Measurements from ENCODE around the gene MINK1. TPM values are rescaled to one million over a fixed set of nuclear protein-coding genes. Genes with fewer than 3 reads are reported as not detected.
"Not testable (repeated sequence)": the region's sequence is repeated elsewhere in the genome, so short reads cannot be mapped to it uniquely, and the experiment has no call there.

Gene MINK1
- total and polyA plus RNA-seq, 4 donors: 22.2 to 97.5 (median 52.1) TPM

DNA sequence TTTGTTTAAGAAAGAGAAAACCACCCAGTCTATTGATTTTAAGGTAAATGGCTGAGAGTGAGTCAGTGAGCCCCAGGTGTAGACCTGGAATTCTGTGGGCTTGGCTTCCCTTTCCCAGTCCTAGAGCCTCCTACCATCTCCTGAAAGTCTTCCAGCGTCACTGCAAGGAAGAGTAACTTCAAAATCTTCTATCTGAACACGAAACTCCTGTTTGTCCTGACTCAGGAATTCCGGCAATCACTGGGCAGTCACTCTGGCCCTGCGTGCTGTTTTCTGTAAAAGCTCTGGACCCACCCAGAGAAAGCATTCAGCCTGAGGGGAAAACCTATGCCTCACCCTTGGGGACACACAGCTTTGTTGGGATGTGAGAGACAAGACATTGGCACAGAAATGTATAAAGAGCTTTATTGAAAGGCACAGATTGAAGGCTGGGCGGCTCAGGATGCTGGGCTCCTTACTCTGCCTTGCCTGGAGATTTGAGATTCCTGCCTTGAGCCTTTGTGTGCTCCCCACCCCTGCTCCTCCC, 15.9 kb downstream of the MINK1 start:
- intact Hi-C loops (cut with DNase I): no loop called here
- H3K9me3 ChIP-seq (ENCODE audit: control insufficient read depth, low read length): no peaks in the 10 kb centered on the region
- 88 to 93% methylated on average over 5 of the region's 5 CpGs for WGBS, 2 donors
- no peak for DNase-seq
- no peaks in the 10 kb centered on the region for H3K36me3 ChIP-seq (ENCODE audit: control insufficient read depth in 1 of 2, insufficient read depth in 2 of 2, low read length in 1 of 2)
- no peak overlapping the region for H3K4me3 ChIP-seq (ENCODE audit: low read length in 2 of 2)
- no peak overlapping the region for H3K27ac ChIP-seq (ENCODE audit: low read depth in 1 of 2, low read length in 2 of 2)
- ATAC-seq (ENCODE audit: low FRiP score): no peak
- H3K4me1 ChIP-seq (ENCODE audit: control insufficient read depth in 1 of 2, insufficient read depth in 2 of 2, low read length in 2 of 2): no peaks in the 10 kb centered on the region
- no peaks in the 10 kb centered on the region for H3K27me3 ChIP-seq (ENCODE audit: control insufficient read depth in 1 of 2, insufficient read depth in 2 of 2, low read length in 1 of 2)

DNA sequence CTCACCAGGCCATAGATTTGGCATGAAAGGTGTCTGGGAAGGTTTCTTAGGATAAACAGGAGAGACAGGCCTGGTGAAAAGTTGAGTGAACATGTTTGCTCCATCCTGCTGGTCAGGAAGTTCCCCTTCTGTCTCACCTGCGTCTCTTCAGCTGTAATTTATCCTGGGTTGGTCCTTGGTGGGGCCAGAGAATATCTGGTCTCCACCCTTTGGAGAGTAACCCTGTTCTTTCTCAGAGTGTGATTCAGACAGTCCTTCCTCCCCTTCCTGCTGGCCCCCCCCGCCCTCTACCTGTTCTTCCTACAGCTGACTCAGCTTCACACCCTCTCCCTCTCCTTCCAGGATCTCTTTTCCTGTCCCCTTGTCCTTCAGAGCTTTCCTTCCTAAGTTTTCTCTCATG, 17.1 kb downstream of the MINK1 start:
- Histone ChIP-seq H3K4me1 (ENCODE audit: control insufficient read depth in 1 of 2, insufficient read depth in 2 of 2, low read length in 2 of 2) (no peaks in the 10 kb centered on the region), H3K27ac (ENCODE audit: low read depth in 1 of 2, low read length in 2 of 2) (no peak overlapping the region), H3K27me3 (ENCODE audit: control insufficient read depth in 1 of 2, insufficient read depth in 2 of 2, low read length in 1 of 2) (no peaks in the 10 kb centered on the region), H3K4me3 (ENCODE audit: low read length in 2 of 2) (no peak overlapping the region), H3K36me3 (ENCODE audit: control insufficient read depth in 1 of 2, insufficient read depth in 2 of 2, low read length in 1 of 2) (no peaks in the 10 kb centered on the region), H3K9me3 (ENCODE audit: control insufficient read depth, low read length) (no peaks in the 10 kb centered on the region)
- ATAC-seq (ENCODE audit: low FRiP score) (no peak), DNase-seq (no peak)
- 89 to 92% methylated on average over 2 of the region's 2 CpGs for WGBS, 2 donors
- intact Hi-C loops (cut with DNase I): no loop called here

DNA sequence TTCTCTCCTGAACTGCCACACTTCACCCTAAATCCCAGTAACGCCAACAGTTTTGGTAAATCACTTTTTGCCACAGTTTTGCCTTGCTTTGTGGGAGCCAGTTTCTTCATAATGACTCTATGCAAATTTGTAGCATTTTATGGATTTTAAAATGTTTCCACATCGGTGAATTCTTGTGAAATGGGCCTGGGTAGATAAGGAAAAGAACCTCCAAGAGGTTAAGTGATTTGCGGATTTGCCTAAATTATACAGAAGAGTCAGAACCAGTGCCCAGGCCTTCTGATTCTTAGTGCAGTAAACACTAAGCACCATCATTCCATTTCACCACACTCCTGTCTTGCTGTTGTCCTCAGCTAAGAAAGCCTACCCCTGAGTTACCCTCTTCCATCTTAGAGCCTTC, 17.9 kb downstream of the MINK1 start:
- no peak for ATAC-seq (ENCODE audit: low FRiP score)
- intact Hi-C loops (cut with DNase I): no loop called here
- H3K27ac ChIP-seq (ENCODE audit: low read depth in 1 of 2, low read length in 2 of 2): no peak overlapping the region

DNA sequence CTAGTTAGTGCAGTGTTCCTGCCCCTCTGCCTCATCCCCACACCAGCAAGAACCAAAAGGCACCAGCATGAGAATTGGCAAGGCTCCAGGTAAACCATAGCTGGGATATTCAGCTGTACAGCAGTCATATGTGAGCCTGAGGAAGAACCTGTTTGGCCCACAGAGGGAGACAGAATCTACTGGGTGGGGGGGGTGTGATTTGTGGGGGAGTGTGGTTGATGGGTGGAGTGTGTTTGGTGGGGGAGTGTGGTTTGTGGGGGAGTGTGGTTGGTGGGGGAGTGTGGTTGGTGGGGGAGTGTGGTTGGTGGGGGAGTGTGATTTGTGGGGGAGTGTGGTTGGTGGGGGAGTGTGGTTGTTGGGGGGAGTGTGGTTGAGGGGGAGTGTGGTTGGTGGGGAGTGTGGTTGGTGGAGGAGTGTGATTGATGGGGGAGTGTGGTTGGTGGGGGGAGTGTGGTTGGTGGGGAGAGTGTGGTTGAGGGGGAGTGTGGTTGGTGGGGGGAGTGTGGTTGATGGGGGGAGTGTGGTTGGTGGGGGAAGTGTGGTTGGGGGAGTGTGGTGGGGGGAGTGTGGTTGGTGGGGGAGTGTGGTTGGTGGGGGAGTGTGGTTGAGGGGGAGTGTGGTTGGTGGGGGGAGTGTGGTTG, 19.5 kb downstream of the MINK1 start:
- H3K27ac ChIP-seq (ENCODE audit: low read depth in 1 of 2, low read length in 2 of 2): no peak overlapping the region
- no peaks in the 10 kb centered on the region for H3K4me1 ChIP-seq (ENCODE audit: control insufficient read depth in 1 of 2, insufficient read depth in 2 of 2, low read length in 2 of 2)
- intact Hi-C loops (cut with DNase I): no loop called here
- no peaks in the 10 kb centered on the region for H3K27me3 ChIP-seq (ENCODE audit: control insufficient read depth in 1 of 2, insufficient read depth in 2 of 2, low read length in 1 of 2)
- DNase-seq (no peak), ATAC-seq (ENCODE audit: low FRiP score) (no peak)
- no peaks in the 10 kb centered on the region for H3K36me3 ChIP-seq (ENCODE audit: control insufficient read depth in 1 of 2, insufficient read depth in 2 of 2, low read length in 1 of 2)
- H3K4me3 ChIP-seq (ENCODE audit: low read length in 2 of 2): no peak overlapping the region
- no peaks in the 10 kb centered on the region for H3K9me3 ChIP-seq (ENCODE audit: control insufficient read depth, low read length)

More for the DNA sequence above, 17.9 kb downstream of the MINK1 start:
- Histone ChIP-seq H3K4me3 (ENCODE audit: low read length in 2 of 2) (no peak overlapping the region), H3K9me3 (ENCODE audit: control insufficient read depth, low read length) (no peaks in the 10 kb centered on the region), H3K4me1 (ENCODE audit: control insufficient read depth in 1 of 2, insufficient read depth in 2 of 2, low read length in 2 of 2) (no peaks in the 10 kb centered on the region), H3K27me3 (ENCODE audit: control insufficient read depth in 1 of 2, insufficient read depth in 2 of 2, low read length in 1 of 2) (no peaks in the 10 kb centered on the region), H3K36me3 (ENCODE audit: control insufficient read depth in 1 of 2, insufficient read depth in 2 of 2, low read length in 1 of 2) (no peaks in the 10 kb centered on the region)
- DNase-seq: no peak
- 90 to 94% methylated on average over 3 of the region's 3 CpGs for WGBS, 2 donors

DNA sequence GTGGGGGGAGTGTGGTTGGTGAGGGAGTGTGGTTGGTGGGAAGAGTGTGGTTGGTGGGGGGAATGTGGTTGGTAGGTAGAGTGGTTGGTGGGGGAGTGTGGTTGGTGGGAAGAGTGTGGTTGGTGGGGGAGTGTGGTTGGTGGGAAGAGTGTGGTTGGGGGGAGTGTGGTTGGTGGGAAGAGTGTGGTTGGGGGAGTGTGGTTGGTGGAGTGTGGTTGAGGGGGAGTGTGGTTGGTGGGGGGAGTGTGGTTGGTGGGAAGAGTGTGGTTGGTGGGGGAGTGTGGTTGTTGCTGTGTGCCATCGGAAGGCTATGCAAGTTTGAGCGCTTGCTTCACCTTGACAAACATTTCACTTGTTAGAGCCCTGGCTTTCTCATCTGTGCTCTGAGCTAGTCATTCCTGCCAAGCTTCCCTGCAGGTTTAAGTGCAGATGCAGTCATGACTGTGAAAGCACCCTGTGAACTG, 20.1 kb downstream of the MINK1 start:
- no peak for DNase-seq
- no peaks in the 10 kb centered on the region for H3K27me3 ChIP-seq (ENCODE audit: control insufficient read depth in 1 of 2, insufficient read depth in 2 of 2, low read length in 1 of 2)
- no peaks in the 10 kb centered on the region for H3K4me1 ChIP-seq (ENCODE audit: control insufficient read depth in 1 of 2, insufficient read depth in 2 of 2, low read length in 2 of 2)
- H3K9me3 ChIP-seq (ENCODE audit: control insufficient read depth, low read length): no peaks in the 10 kb centered on the region
- intact Hi-C loops (cut with DNase I): no loop called here
- no peaks in the 10 kb centered on the region for H3K36me3 ChIP-seq (ENCODE audit: control insufficient read depth in 1 of 2, insufficient read depth in 2 of 2, low read length in 1 of 2)
- H3K4me3 ChIP-seq (ENCODE audit: low read length in 2 of 2): no peak overlapping the region
- H3K27ac ChIP-seq (ENCODE audit: low read depth in 1 of 2, low read length in 2 of 2): no peak overlapping the region
- no peak for ATAC-seq (ENCODE audit: low FRiP score)
- 89 to 94% methylated on average over 2 of the region's 2 CpGs for WGBS, 2 donors

DNA sequence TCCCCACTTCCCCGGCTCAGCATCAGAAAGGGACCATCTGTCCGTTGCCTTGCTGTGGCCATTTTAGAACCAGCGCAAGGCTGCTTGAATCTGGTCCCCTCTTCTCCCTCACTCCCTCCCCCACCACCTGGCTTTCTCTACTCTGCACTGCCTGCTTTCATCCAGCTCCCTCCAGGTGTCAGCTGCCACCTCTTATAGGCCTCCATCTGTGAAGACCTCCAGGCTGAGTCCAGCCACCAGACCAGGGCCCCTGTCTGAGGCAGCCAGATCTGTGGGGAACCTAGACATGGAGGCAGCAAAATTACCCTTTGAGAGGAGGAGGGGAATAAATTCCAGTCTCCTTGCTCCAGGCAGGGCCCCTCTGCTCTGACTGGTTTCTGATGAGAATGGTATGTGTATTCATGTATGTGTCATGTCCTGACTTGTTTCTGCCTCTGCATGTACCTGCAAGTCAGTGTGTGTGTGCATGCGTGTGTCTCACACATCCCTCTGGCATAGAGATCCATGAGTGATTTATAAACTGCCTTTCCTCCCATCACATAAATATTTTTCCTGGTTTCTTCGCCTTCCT, 21.1 kb downstream of the MINK1 start:
- Histone ChIP-seq H3K9me3 (ENCODE audit: control insufficient read depth, low read length) (no peaks in the 10 kb centered on the region), H3K27me3 (ENCODE audit: control insufficient read depth in 1 of 2, insufficient read depth in 2 of 2, low read length in 1 of 2) (no peaks in the 10 kb centered on the region), H3K4me3 (ENCODE audit: low read length in 2 of 2) (no peak overlapping the region), H3K27ac (ENCODE audit: low read depth in 1 of 2, low read length in 2 of 2) (no peak overlapping the region), H3K4me1 (ENCODE audit: control insufficient read depth in 1 of 2, insufficient read depth in 2 of 2, low read length in 2 of 2) (no peaks in the 10 kb centered on the region), H3K36me3 (ENCODE audit: control insufficient read depth in 1 of 2, insufficient read depth in 2 of 2, low read length in 1 of 2) (no peaks in the 10 kb centered on the region)
- 90 to 91% methylated on average over 5 of the region's 5 CpGs for WGBS, 2 donors
- no peak for DNase-seq
- intact Hi-C loops (cut with DNase I): no loop called here
- ATAC-seq (ENCODE audit: low FRiP score): no peak

DNA sequence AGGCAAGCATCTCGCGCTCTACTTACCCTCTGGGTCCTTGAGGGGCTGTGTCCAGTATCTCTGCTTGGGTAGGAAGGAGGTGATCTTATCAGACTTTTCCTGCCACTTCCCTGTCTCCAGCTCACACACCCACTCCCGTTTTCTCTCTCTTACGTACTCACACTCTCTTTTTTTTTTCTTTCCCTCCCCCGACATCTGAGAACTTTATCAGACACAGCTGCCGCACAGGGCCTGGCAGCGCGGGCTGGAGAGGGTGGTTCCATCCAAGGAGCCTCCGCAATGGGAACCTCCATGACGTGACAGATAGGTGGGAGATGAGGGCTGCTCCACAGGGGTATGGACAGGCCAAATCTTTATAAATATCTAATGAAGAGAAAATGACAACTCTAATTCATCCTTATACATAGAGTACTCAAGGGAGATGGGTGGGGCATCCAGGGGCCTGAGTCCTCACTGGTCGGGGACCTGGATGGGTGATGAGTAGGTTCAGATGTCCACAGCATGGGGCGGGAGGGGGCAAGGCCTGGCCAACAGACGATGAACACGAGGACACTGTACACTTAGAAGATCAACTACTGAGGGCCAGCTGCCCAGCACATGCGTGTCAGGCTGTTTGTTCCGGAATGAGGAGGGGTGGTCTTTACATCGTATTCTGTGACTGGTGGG, 23.3 kb downstream of the MINK1 start:
- ATAC-seq (ENCODE audit: low FRiP score) (no peak), DNase-seq (no peak)
- no peak overlapping the region for H3K4me3 ChIP-seq (ENCODE audit: low read length in 2 of 2)
- H3K27me3 ChIP-seq (ENCODE audit: control insufficient read depth in 1 of 2, insufficient read depth in 2 of 2, low read length in 1 of 2): no peaks in the 10 kb centered on the region
- no peaks in the 10 kb centered on the region for H3K4me1 ChIP-seq (ENCODE audit: control insufficient read depth in 1 of 2, insufficient read depth in 2 of 2, low read length in 2 of 2)
- no peaks in the 10 kb centered on the region for H3K36me3 ChIP-seq (ENCODE audit: control insufficient read depth in 1 of 2, insufficient read depth in 2 of 2, low read length in 1 of 2)
- H3K27ac ChIP-seq (ENCODE audit: low read depth in 1 of 2, low read length in 2 of 2): no peak overlapping the region
- WGBS, 2 donors: 87 to 92% methylated on average over 17 of the region's 17 CpGs
- H3K9me3 ChIP-seq (ENCODE audit: control insufficient read depth, low read length): no peaks in the 10 kb centered on the region
- intact Hi-C loops (cut with DNase I): no loop called here

DNA sequence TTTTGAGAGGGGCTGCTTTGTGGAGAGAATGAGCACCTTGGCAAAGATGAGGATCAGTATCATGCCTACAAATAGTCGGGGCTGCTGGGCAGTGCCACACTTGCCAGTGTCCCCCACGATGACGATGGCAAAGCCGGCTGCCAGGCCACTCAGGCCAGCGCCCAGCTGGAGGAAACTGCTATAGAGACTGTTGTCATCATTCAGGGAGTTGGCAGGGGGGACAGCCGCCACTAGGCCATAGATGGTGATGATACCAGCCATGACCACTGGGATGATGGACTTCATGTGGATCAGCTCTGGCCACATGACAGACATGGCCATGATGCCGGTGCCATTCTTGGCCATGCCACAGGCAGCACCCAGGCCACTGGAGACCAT, 23.8 kb downstream of the MINK1 start:
- DNase-seq: no peak
- intact Hi-C loops (cut with DNase I): no loop called here
- H3K4me1 ChIP-seq (ENCODE audit: control insufficient read depth in 1 of 2, insufficient read depth in 2 of 2, low read length in 2 of 2): no peaks in the 10 kb centered on the region
- no peaks in the 10 kb centered on the region for H3K27me3 ChIP-seq (ENCODE audit: control insufficient read depth in 1 of 2, insufficient read depth in 2 of 2, low read length in 1 of 2)
- H3K9me3 ChIP-seq (ENCODE audit: control insufficient read depth, low read length): no peaks in the 10 kb centered on the region
- H3K27ac ChIP-seq (ENCODE audit: low read depth in 1 of 2, low read length in 2 of 2): no peak overlapping the region
- H3K36me3 ChIP-seq (ENCODE audit: control insufficient read depth in 1 of 2, insufficient read depth in 2 of 2, low read length in 1 of 2): no peaks in the 10 kb centered on the region
- 92 to 95% methylated on average over 7 of the region's 7 CpGs for WGBS, 2 donors
- H3K4me3 ChIP-seq (ENCODE audit: low read length in 2 of 2): no peak overlapping the region
- no peak for ATAC-seq (ENCODE audit: low FRiP score)

DNA sequence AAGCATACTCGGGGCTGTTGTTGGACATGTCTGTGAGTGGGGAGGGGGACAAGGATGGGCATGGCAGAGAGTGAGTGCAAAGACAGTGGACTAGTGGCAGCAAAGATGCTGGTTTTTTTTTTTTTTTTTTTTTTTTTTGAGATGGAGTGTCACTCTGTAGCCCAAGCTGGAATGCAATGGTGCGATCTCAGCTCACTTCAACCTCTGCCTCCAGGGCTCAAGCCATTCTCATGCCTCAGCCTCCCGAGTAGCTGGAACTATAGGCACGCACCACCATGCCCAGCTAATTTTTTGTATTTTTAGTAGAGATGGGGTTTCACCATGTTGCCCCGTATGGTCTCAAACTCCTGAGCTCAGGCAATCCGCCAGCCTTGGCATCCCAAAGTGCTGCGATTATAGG, 24.2 kb downstream of the MINK1 start:
- intact Hi-C loops (cut with DNase I); H3K27ac ChIP-seq (ENCODE audit: low read depth in 1 of 2, low read length in 2 of 2); H3K9me3 ChIP-seq (ENCODE audit: control insufficient read depth, low read length); ATAC-seq (ENCODE audit: low FRiP score); H3K4me3 ChIP-seq (ENCODE audit: low read length in 2 of 2); H3K4me1 ChIP-seq (ENCODE audit: control insufficient read depth in 1 of 2, insufficient read depth in 2 of 2, low read length in 2 of 2); DNase-seq; H3K36me3 ChIP-seq (ENCODE audit: control insufficient read depth in 1 of 2, insufficient read depth in 2 of 2, low read length in 1 of 2); H3K27me3 ChIP-seq (ENCODE audit: control insufficient read depth in 1 of 2, insufficient read depth in 2 of 2, low read length in 1 of 2): not testable (repeated sequence)
- WGBS, 2 donors: 87 to 91% methylated on average over 7 of the region's 7 CpGs

All from aorta (tissue), 5 donors.